ENCODE measurements around the gene AK4.

Gene AK4

GRCh38 chr1:65176056-65176450, 28.1 kb downstream of the AK4 start:
- no peak for DNase-seq (ENCODE audit: low read depth in 2 of 2)

- no peak for DNase-seq (ENCODE audit: low read depth in 2 of 2)
These were observed 28.6 kb downstream of the AK4 start for GRCh38 chr1:65176591-65176990.

- DNase-seq (ENCODE audit: low read depth in 2 of 2), result no peak
These were observed 29.5 kb downstream of the AK4 start for GRCh38 chr1:65177457-65177856.

- no peak for DNase-seq (ENCODE audit: low read depth in 2 of 2)
These were observed 30.2 kb downstream of the AK4 start for GRCh38 chr1:65178235-65178634.

- no peak for DNase-seq (ENCODE audit: low read depth in 2 of 2)
These were observed 31.1 kb downstream of the AK4 start for GRCh38 chr1:65179148-65179547.

- DNase-seq (ENCODE audit: low read depth in 2 of 2), result no peak
These were observed 33.0 kb downstream of the AK4 start for GRCh38 chr1:65180977-65181376.

- no peak for DNase-seq (ENCODE audit: low read depth in 2 of 2)
These were observed 34.8 kb downstream of the AK4 start for GRCh38 chr1:65182658-65183268.

- no peak for DNase-seq (ENCODE audit: low read depth in 2 of 2)
These were observed 41.6 kb downstream of the AK4 start for GRCh38 chr1:65189576-65190115.

- no peak for DNase-seq (ENCODE audit: low read depth in 2 of 2)
These were observed 42.2 kb downstream of the AK4 start for GRCh38 chr1:65190229-65190628.

- no peak for DNase-seq (ENCODE audit: low read depth in 2 of 2)
These were observed 45.2 kb downstream of the AK4 start for GRCh38 chr1:65193129-65193695.

GRCh38 chr1:65195495-65196417, 47.8 kb downstream of the AK4 start:
- DNase-seq (ENCODE audit: low read depth in 2 of 2), result no peak

- no peak for DNase-seq (ENCODE audit: low read depth in 2 of 2)
These were observed 48.9 kb downstream of the AK4 start for GRCh38 chr1:65196926-65197325.

GRCh38 chr1:65197636-65198035, 49.6 kb downstream of the AK4 start:
- no peak for DNase-seq (ENCODE audit: low read depth in 2 of 2)

GRCh38 chr1:65198096-65198495, 50.1 kb downstream of the AK4 start:
- no peak for DNase-seq (ENCODE audit: low read depth in 2 of 2)

- DNase-seq (ENCODE audit: low read depth in 2 of 2), result no peak
These were observed 52.4 kb downstream of the AK4 start for GRCh38 chr1:65200411-65200810.

GRCh38 chr1:65206836-65207235, 58.8 kb downstream of the AK4 start:
- DNase-seq (ENCODE audit: low read depth in 2 of 2), result no peak

- no peak for DNase-seq (ENCODE audit: low read depth in 2 of 2)
These were observed 59.3 kb downstream of the AK4 start for GRCh38 chr1:65207317-65207716.

GRCh38 chr1:65208563-65208973, 60.6 kb downstream of the AK4 start:
- DNase-seq (ENCODE audit: low read depth in 2 of 2), result no peak

- no peak for DNase-seq (ENCODE audit: low read depth in 2 of 2)
These were observed 61.2 kb downstream of the AK4 start for GRCh38 chr1:65209005-65209885.

GRCh38 chr1:65210325-65210724, 62.3 kb downstream of the AK4 start:
- DNase-seq (ENCODE audit: low read depth in 2 of 2), result no peak

GRCh38 chr1:65211331-65211730, 63.3 kb downstream of the AK4 start:
- DNase-seq (ENCODE audit: low read depth in 2 of 2), result no peak
